Transverse colon (tissue), 3 donors: ENCODE results near the gene GDPD2.

Experiments
- POLR2A ChIP-seq: fragments of 450-650 bp; IDR thresholded peaks from one replicate; pipeline ENCODE4 v1.6.1; 2016; ENCODE audit warnings: antibody characterized with exemption, mild to moderate bottlenecking, moderate library complexity
- TF ChIP-seq, protein P1 (sequence below), 5 experiments: fragments of 200-600 bp in 3 of 5; fragments of 450-650 bp in 2 of 5; sonication (generic) in 3 of 5; IDR thresholded peaks; 1 replicate in 2 of 5; 2 replicates in 3 of 5; pipeline ENCODE4 v1.5.1; 2016 to 2017; ENCODE audit warnings: antibody characterized with exemption in 5 of 5, inconsistent platforms in 3 of 5, mild to moderate bottlenecking in 2 of 5, moderate library complexity in 1 of 5

DNA sequence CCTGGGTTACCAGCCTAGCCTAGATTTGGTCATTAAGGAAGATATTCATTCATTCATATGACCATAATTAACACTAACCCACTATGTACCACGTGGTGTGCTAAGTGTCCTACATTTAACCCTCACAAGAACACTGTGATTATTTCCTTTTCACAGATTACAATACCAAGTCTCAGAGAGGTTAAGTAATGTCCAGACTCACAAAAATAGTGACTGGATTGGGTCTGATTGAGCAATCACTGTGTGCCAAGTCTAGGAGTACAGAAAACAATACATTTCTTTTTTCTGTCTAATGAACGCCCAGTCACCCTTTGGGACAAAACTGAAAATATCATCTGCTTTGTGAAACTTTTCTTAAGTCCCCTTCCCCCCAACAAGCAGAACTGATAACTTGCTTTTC, 13.9 kb downstream of the GDPD2 start:
- TF ChIP-seq, protein P1, sequence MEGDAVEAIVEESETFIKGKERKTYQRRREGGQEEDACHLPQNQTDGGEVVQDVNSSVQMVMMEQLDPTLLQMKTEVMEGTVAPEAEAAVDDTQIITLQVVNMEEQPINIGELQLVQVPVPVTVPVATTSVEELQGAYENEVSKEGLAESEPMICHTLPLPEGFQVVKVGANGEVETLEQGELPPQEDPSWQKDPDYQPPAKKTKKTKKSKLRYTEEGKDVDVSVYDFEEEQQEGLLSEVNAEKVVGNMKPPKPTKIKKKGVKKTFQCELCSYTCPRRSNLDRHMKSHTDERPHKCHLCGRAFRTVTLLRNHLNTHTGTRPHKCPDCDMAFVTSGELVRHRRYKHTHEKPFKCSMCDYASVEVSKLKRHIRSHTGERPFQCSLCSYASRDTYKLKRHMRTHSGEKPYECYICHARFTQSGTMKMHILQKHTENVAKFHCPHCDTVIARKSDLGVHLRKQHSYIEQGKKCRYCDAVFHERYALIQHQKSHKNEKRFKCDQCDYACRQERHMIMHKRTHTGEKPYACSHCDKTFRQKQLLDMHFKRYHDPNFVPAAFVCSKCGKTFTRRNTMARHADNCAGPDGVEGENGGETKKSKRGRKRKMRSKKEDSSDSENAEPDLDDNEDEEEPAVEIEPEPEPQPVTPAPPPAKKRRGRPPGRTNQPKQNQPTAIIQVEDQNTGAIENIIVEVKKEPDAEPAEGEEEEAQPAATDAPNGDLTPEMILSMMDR (IDR thresholded peaks at IDR 0.05), result no peak
- no peak for TF ChIP-seq POLR2A
